Left ventricle myocardium inferior (tissue), 1 donor: ENCODE measurements around the gene CYGB. TPM values are rescaled to one million over a fixed set of nuclear protein-coding genes. Genes with fewer than 3 reads are reported as not detected.

ENCODE experiments used
- DNase-seq: peaks from one replicate; pipeline ENCODE4 v3.0.0-alpha.2; 2020
- H3K27ac ChIP-seq: fragments of 200-600 bp; replicated peaks from 2 replicates; pipeline ENCODE4 v1.8.0; 2021
- H3K27me3 ChIP-seq: fragments of 200-600 bp; 2 replicates; pipeline ENCODE4 v1.8.0; 2021; ENCODE audit warnings: low read depth
- H3K36me3 ChIP-seq: fragments of 200-600 bp; 2 replicates; pipeline ENCODE4 v1.8.0; 2021
- H3K4me1 ChIP-seq: fragments of 200-600 bp; 2 replicates; pipeline ENCODE4 v1.8.0; 2021
- H3K4me3 ChIP-seq: fragments of 200-600 bp; 2 replicates; pipeline ENCODE4 v1.8.0; 2021; ENCODE audit warnings: mild to moderate bottlenecking, moderate library complexity
- H3K9me3 ChIP-seq: fragments of 200-600 bp; replicated peaks from 2 replicates; pipeline ENCODE4 v1.8.0; 2021
- intact Hi-C: fragments of 100-400 bp; cut with micrococcal nuclease; formaldehyde crosslinking; loops from one replicate; pipeline ENCODE4 v1.11.0; 2022
- total RNA-seq: library from RNA; stranded (reverse); fragmentation: NEBNext Ultra II Directional; extraction: Animal tissue kit (Norgen Biotek cat#: 25700); gene quantifications from one replicate; pipeline ENCODE4 v1.2.1, GENCODE V29; 2021
- TF ChIP-seq, protein P1 (sequence below): fragments of 200-600 bp; IDR thresholded peaks from 2 replicates; pipeline ENCODE4 v1.8.0; 2021; ENCODE audit warnings: antibody characterized with exemption, mild to moderate bottlenecking, borderline replicate concordance
- donor health status: DM: no; HTN: yes; CAD: no; lungs with severe emphysema.

Gene CYGB
- total RNA-seq, 1 donor from 2014 or later, result 24.1 TPM

DNA sequence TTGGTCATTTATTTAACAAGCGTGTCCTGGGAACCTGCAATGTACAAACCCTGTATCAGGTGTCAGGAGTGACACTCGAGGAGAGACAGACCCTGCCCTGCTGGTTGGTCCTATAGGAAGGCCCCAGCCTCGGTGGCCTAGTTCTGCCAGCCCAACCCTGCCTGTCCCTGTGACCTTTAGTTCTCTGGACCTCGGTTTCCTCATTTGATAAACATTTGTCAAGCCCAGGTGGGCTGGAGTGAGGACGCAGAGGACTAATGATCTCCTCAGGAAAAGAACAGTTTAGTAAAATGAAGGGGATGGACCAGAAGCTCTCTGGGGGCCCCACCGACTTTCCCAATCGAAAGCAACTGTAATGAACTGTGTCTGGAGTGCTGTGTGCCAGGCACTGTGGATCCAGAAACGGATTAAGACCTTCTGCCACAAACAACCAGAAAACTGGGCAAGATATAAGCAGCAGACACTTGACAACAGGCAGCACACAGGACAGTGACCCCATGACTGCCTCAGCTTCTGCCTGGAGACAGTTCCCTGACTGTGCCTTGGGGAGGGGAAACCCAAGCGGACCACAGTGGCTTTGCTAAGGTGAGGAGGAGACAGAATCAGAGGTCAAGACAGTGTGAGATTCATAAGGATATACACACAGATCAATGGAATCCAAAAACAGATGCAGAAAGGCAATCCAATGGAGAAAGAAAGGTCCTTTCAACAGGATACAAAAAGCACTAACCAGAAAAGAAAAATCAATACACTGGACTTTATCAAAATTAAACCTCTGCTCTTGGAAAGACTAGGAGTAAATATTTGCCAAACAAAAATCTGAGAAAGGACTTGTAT lies 11.1 kb upstream of the CYGB start:
- H3K9me3 ChIP-seq, result no peaks in the 10 kb centered on the region
- no peak overlapping the region for H3K4me3 ChIP-seq
- H3K4me1 ChIP-seq, result peaks cover 62% of the 10 kb centered on the region
- H3K27me3 ChIP-seq, result no peaks in the 10 kb centered on the region
- TF ChIP-seq, protein P1, sequence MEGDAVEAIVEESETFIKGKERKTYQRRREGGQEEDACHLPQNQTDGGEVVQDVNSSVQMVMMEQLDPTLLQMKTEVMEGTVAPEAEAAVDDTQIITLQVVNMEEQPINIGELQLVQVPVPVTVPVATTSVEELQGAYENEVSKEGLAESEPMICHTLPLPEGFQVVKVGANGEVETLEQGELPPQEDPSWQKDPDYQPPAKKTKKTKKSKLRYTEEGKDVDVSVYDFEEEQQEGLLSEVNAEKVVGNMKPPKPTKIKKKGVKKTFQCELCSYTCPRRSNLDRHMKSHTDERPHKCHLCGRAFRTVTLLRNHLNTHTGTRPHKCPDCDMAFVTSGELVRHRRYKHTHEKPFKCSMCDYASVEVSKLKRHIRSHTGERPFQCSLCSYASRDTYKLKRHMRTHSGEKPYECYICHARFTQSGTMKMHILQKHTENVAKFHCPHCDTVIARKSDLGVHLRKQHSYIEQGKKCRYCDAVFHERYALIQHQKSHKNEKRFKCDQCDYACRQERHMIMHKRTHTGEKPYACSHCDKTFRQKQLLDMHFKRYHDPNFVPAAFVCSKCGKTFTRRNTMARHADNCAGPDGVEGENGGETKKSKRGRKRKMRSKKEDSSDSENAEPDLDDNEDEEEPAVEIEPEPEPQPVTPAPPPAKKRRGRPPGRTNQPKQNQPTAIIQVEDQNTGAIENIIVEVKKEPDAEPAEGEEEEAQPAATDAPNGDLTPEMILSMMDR, result no peak
- intact Hi-C loops, result no loop called here
- no peak for DNase-seq
- H3K27ac ChIP-seq, result no peak overlapping the region
- no peaks in the 10 kb centered on the region for H3K36me3 ChIP-seq

DNA sequence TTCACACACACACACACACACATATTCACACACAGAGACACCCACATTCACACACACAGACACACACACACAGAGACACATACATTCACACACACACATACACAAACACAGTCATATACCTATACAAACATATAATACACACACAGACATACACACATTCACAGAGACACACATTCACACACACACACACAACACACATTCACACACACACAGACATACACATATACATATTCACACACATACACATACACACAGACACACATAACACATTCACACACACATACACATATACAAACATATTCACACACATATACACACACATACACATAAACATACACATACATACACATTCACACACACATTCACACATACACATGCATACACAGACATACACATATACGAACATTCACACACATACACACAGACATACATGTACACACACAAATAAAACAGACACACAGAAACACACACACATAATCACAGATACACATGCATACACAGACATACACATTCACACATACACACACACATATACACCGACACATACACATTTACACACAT lies 10.2 kb upstream of the CYGB start:
- DNase-seq, result no peak
- H3K4me1 ChIP-seq, result peaks cover 63% of the 10 kb centered on the region

DNA sequence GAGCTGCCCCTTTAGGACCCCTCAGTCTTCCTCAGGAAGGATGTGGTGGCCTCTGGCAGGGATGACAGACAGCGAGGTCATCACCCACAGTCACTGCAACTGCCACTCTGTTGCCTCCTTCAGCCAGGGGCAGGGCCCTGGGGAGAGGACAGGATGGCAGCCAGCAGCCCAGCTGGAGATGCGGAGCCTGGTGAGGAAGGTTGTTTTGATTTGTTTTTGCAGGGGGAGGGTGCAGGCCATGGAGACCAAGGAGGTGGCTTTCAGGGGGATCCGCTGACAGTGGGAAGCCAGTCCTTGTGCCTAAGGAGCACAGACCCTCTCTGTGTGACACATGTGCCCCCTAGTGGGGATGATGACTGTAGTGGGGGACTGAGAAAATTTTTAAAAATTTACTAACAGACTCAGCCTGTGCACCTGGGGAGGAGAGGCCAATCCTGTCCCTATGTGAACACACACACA lies 9.7 kb upstream of the CYGB start:
- TF ChIP-seq, protein P1, result peak; percentile 81
- Histone ChIP-seq H3K4me1 (peaks cover 68% of the 10 kb centered on the region), H3K9me3 (no peaks in the 10 kb centered on the region), H3K4me3 (no peak overlapping the region), H3K36me3 (no peaks in the 10 kb centered on the region), H3K27ac (peak overlapping the region; percentile 94), H3K27me3 (no peaks in the 10 kb centered on the region)
- DNase-seq, result peak; percentile 47
- intact Hi-C loops, result loop anchor here (2.0 kb wide), 1 partner anchor 22 kb away; no protein-coding TSS in a partner anchor

More for the DNA sequence above, 10.2 kb upstream of the CYGB start:
- Histone ChIP-seq H3K27ac (no peak overlapping the region), H3K27me3 (no peaks in the 10 kb centered on the region), H3K4me3 (no peak overlapping the region), H3K36me3 (no peaks in the 10 kb centered on the region), H3K9me3 (no peaks in the 10 kb centered on the region)
- intact Hi-C loops, result loop anchor here (2.0 kb wide), 1 partner anchor 23 kb away; no protein-coding TSS in a partner anchor
- TF ChIP-seq, protein P1, result no peak

DNA sequence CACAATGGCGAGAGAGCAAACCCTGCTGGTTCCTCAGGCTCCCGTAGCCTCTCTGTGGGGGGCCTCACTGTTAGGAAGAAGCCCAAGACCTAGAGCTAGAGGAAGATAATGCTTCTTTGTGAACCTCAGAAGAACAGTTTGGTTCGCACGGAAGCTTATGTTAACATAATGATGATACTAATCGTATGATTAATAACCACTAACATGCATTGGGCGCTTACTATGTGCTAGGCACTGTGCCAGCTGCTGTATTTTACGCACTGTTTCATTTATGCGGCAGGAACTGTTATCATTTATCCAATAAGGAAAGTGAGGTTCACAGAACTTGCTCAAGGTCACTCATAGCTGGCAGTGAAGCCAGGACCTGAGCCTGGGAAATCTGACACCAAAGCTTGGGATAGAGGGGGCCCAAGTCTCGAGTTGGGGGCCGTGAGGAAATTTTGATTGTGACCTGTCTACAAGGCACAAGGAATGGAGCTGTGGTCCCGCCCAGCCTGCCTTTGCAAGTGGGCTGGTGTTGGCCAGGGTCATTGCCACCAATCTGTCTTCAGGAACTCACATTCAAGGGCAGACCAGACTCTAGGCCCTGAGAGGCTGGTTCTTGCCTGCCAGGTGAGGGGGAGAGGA lies 9.2 kb upstream of the CYGB start:
- no peaks in the 10 kb centered on the region for H3K36me3 ChIP-seq
- H3K27ac ChIP-seq, result peak overlapping the region; percentile 94
- H3K9me3 ChIP-seq, result no peaks in the 10 kb centered on the region
- no peak overlapping the region for H3K4me3 ChIP-seq
- intact Hi-C loops, result loop anchor here (2.0 kb wide), 1 partner anchor 22 kb away; no protein-coding TSS in a partner anchor
- TF ChIP-seq, protein P1, result no peak
- peaks cover 74% of the 10 kb centered on the region for H3K4me1 ChIP-seq
- H3K27me3 ChIP-seq, result no peaks in the 10 kb centered on the region
- no peak for DNase-seq

DNA sequence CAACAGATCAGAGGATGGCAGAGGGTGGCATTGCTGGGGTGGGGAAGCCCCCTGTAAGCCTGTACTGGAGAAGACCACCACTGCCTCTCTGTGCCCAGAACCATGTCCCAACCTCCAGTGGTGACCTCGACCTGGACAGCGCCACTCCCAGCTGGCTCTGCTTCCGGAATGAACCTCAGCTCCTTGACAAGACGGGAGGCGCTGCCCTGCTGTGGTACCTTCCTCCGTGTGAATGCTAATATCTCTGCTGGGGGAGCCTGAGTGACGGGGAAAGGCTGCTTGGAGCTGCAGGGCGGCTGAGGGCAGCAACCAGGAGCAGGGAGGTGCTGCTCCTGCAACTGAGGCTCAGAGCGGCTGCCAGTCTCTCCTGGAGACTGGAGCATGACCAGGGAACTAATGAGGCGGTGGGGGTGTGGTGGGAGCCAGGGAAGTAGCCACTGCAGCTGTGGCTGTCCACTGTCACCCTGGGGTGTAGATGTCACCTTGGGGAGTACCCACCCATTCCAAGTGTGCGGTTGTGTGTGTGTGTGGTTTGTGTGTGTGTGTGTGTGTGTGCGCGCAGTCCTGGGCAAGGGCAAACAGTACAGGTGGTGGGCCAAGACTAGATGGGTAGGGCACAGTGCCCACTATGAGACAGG lies 8.5 kb upstream of the CYGB start:
- no peaks in the 10 kb centered on the region for H3K9me3 ChIP-seq
- H3K4me3 ChIP-seq, result no peak overlapping the region
- H3K27me3 ChIP-seq, result no peaks in the 10 kb centered on the region
- peaks cover 75% of the 10 kb centered on the region for H3K4me1 ChIP-seq
- intact Hi-C loops, result loop anchor here (2.0 kb wide), 1 partner anchor 21 kb away; no protein-coding TSS in a partner anchor
- no peaks in the 10 kb centered on the region for H3K36me3 ChIP-seq
- TF ChIP-seq, protein P1, result no peak
- peak overlapping the region; percentile 94 for H3K27ac ChIP-seq
- peak; percentile 14 for DNase-seq
